Measurements from ENCODE around the gene CSNK1A1. TPM values are rescaled to one million over a fixed set of nuclear protein-coding genes. Genes with fewer than 3 reads are reported as not detected.

The CSNK1A1 gene
- total RNA-seq, 4 donors from 2014 or later: 283 to 347 (median 336) TPM

- Histone ChIP-seq H3K27me3 (no peaks in the 10 kb centered on the region), H3K4me3 (no peak overlapping the region), H3K9me3 (no peaks in the 10 kb centered on the region), H3K36me3 (peaks cover 0 to 16% (median 8%) of the 10 kb centered on the region in 4 donors), H3K27ac (replicated peaks in 1 of 4) (peak overlapping the region; percentile 99), H3K4me1 (peaks cover 14 to 26% (median 20%) of the 10 kb centered on the region in 4 donors)
- TF ChIP-seq EP300 (IDR thresholded peaks at IDR 0.05): no peak
- no peak for TF ChIP-seq CTCF (IDR thresholded peaks at IDR 0.05)
- TF ChIP-seq POLR2AphosphoS5 (IDR thresholded peaks at IDR 0.05): no peak
- no peak for TF ChIP-seq POLR2A (IDR thresholded peaks at IDR 0.05; ENCODE audit: low read depth)
- intact Hi-C loops (cut with DNase I): no loop called here
- WGBS: 93% methylated on average over 18 of the region's 18 CpGs
- DNase-seq (ENCODE audit: extremely low spot score): no peak
Measured at GRCh38 chr5:149552553-149553160, 1.4 kb upstream of the CSNK1A1 start.

- TF ChIP-seq EP300 (IDR thresholded peaks at IDR 0.05) (no peak), CTCF (IDR thresholded peaks at IDR 0.05) (no peak), POLR2A (IDR thresholded peaks at IDR 0.05; ENCODE audit: low read depth) (no peak), POLR2AphosphoS5 (IDR thresholded peaks at IDR 0.05) (no peak)
- H3K27me3 ChIP-seq: no peaks in the 10 kb centered on the region
- no peak for DNase-seq (ENCODE audit: extremely low spot score)
- H3K4me3 ChIP-seq: peak overlapping the region; percentile 84 to 97 (median 95)
- 35% methylated on average over 6 of the region's 6 CpGs for WGBS
- H3K9me3 ChIP-seq: no peaks in the 10 kb centered on the region
- H3K36me3 ChIP-seq: peaks cover 0 to 21% (median 9%) of the 10 kb centered on the region in 4 donors
- H3K27ac ChIP-seq (replicated peaks in 1 of 4): peak overlapping the region; percentile 99
- H3K4me1 ChIP-seq: peaks cover 20 to 32% (median 26%) of the 10 kb centered on the region in 4 donors
- intact Hi-C loops (cut with DNase I): no loop called here
Measured at GRCh38 chr5:149552038-149552494, 827 bp upstream of the CSNK1A1 start.

GRCh38 chr5:149550594-149551226, 529 bp downstream of the CSNK1A1 start:
- Histone ChIP-seq H3K36me3 (peaks cover 2 to 31% (median 17%) of the 10 kb centered on the region in 4 donors), H3K27me3 (no peaks in the 10 kb centered on the region), H3K9me3 (no peaks in the 10 kb centered on the region), H3K4me1 (peaks cover 34 to 45% (median 39%) of the 10 kb centered on the region in 4 donors), H3K27ac (replicated peaks in 1 of 4) (peak overlapping the region; percentile 99), H3K4me3 (peak overlapping the region; percentile 84 to 97 (median 95))
- no peak for DNase-seq (ENCODE audit: extremely low spot score)
- under 1% methylated on average over 32 of the region's 40 CpGs for WGBS
- intact Hi-C loops (cut with DNase I): loop anchor here (1.0 kb wide), 1 partner anchor 100 kb away; no protein-coding TSS in a partner anchor
- TF ChIP-seq POLR2AphosphoS5 (IDR thresholded peaks at IDR 0.05): no peak
- TF ChIP-seq POLR2A (IDR thresholded peaks at IDR 0.05; ENCODE audit: low read depth): no peak
- TF ChIP-seq CTCF (IDR thresholded peaks at IDR 0.05): no peak
- TF ChIP-seq EP300 (IDR thresholded peaks at IDR 0.05): no peak

GRCh38 chr5:149550268-149550583, 1.0 kb downstream of the CSNK1A1 start:
- WGBS: 0% methylated on average over 12 of the region's 12 CpGs
- TF ChIP-seq EP300 (IDR thresholded peaks at IDR 0.05) (no peak), POLR2AphosphoS5 (IDR thresholded peaks at IDR 0.05) (peak in 1 of 2 donors; percentile 47)
- intact Hi-C loops (cut with DNase I): no loop called here
- Histone ChIP-seq H3K4me1 (peaks cover 39 to 50% (median 44%) of the 10 kb centered on the region in 4 donors), H3K4me3 (peak overlapping the region; percentile 84 to 97 (median 95)), H3K27ac (replicated peaks in 1 of 4) (peak overlapping the region; percentile 99), H3K36me3 (peaks cover 7 to 36% (median 22%) of the 10 kb centered on the region in 4 donors), H3K9me3 (no peaks in the 10 kb centered on the region), H3K27me3 (no peaks in the 10 kb centered on the region)
- no peak for DNase-seq (ENCODE audit: extremely low spot score)

Measured in esophagus muscularis mucosa (tissue), 4 donors.